Thoracic aorta (tissue), 2 donors: Measurements from ENCODE around the gene MSI2. TPM values are rescaled to one million over a fixed set of nuclear protein-coding genes. Genes with fewer than 3 reads are reported as not detected.
"Not testable (repeated sequence)": the region's sequence is repeated elsewhere in the genome, so short reads cannot be mapped to it uniquely, and the experiment has no call there.

ENCODE experiments used
- ATAC-seq: fragments of 150-250 bp; one replicate; pipeline ENCODE4 v1.8.0; 2017; ENCODE audit warnings: low read depth; ENCODE audit not compliant: insufficient number of reproducible peaks, low FRiP score
- DNase-seq: peaks from one replicate; pipeline ENCODE4 v3.0.0-alpha.2; 2020; ENCODE audit warnings: low spot score
- H3K27ac ChIP-seq, 2 donors: fragments of 200-600 bp; sonication (generic); 1 replicate in 1 of 2; 2 replicates in 1 of 2; pipeline ENCODE4 v1.5.1; 2016; ENCODE audit warnings: mild to moderate bottlenecking in 2 of 2, moderate library complexity in 2 of 2
- H3K27me3 ChIP-seq: fragments of 200-600 bp; sonication (generic); replicated peaks from 2 replicates; pipeline ENCODE4 v1.6.0; 2016; ENCODE audit warnings: mild to moderate bottlenecking; ENCODE audit not compliant: insufficient read depth
- H3K36me3 ChIP-seq: fragments of 200-600 bp; sonication (generic); one replicate; pipeline ENCODE4 v1.5.1; 2016
- H3K4me1 ChIP-seq, 2 donors: fragments of 200-600 bp; sonication (generic); 1 replicate in 1 of 2; 2 replicates in 1 of 2; pipeline versions ENCODE4 v1.5.1 to v1.6.0; 2016; ENCODE audit warnings: low read depth in 2 of 2, mild to moderate bottlenecking in 1 of 2; ENCODE audit not compliant: control insufficient read depth in 1 of 2
- H3K4me3 ChIP-seq: fragments of 200-600 bp; sonication (generic); 2 replicates; pipeline ENCODE4 v1.5.1; 2016; ENCODE audit warnings: mild to moderate bottlenecking
- H3K9me3 ChIP-seq: fragments of 200-600 bp; sonication (generic); 2 replicates; pipeline ENCODE4 v1.5.1; 2016
- CTCF ChIP-seq: fragments of 200-600 bp; sonication (generic); IDR thresholded peaks from one replicate; pipeline ENCODE4 v1.5.1; 2019; ENCODE audit warnings: antibody characterized with exemption
- total RNA-seq, 2 donors: library from RNA; depleted of rRNA; stranded (reverse); fragments of >200 nt; gene quantifications; one replicate each; pipeline versions ENCODE4 v1.1.0 to v1.2.3, GENCODE V29; 2016

The MSI2 gene
- total RNA-seq, 2 donors from 2014 or later, result 32.1 to 46.2 TPM

DNA sequence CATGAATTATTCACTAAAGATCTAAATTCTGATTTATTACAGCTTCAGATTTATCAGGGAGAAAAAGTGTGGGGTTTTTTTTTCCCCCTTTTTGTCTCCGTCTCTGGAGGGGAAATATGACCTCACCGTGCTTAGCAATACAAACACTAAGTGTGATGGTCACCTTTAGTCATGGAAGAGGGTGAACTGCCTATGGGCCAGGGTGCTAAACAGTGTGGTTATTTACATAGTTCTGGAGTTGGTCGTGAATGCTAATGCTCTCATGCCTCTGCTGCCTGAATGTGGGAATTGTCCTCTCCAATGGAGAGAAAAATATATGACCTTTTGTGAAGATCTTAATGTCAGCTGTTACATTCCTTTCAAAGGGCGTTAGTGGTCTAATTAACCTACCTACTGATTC, 44.8 kb upstream of the MSI2 start:
- no peak for DNase-seq
- peaks cover 0 to 29% of the 10 kb centered on the region in 2 donors for H3K4me1 ChIP-seq
- peak overlapping the region; percentile 2 to 39 for H3K27ac ChIP-seq
- no peak for TF ChIP-seq CTCF
- no peak overlapping the region for H3K4me3 ChIP-seq
- no peaks in the 10 kb centered on the region for H3K27me3 ChIP-seq
- no peaks in the 10 kb centered on the region for H3K36me3 ChIP-seq
- ATAC-seq, result no peak
- H3K9me3 ChIP-seq, result no peaks in the 10 kb centered on the region

DNA sequence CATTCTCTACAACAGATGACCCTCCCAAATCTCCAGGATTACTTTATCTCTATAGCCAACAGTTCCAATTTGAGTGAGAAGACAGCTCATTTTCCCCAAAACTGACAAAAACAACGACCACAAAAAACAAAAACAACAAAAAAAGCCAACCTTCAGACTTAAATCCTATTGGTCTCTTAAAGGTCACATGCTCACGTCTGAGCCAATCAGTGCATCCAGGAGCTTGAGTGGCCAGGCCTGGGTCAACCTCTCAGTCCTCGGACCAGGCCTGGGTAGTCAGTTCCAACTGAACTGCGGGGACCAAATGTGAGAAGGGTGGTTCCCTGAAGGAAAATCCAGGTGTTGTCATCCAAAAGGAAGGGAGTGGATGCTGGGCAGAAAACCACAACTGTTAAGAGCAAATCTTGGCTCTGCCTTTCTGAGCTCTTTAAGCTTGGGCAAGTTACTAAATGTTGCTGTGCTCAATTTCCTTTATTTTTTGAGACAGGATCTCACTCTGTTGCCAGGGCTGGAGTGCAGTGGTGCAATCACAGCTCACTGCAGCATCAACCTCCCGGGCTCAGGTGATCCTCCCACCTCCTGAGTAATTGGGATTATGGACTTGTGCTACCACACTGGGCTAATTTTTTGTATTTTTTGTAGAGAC, 43.0 kb upstream of the MSI2 start:
- TF ChIP-seq CTCF, result no peak
- no peaks in the 10 kb centered on the region for H3K9me3 ChIP-seq
- peak overlapping the region in 1 of 2 donors; percentile 24 for H3K27ac ChIP-seq
- no peaks in the 10 kb centered on the region for H3K36me3 ChIP-seq
- no peaks in the 10 kb centered on the region for H3K27me3 ChIP-seq
- peaks cover 0 to 29% of the 10 kb centered on the region in 2 donors for H3K4me1 ChIP-seq
- DNase-seq (no peak), ATAC-seq (no peak)
- no peak overlapping the region for H3K4me3 ChIP-seq

DNA sequence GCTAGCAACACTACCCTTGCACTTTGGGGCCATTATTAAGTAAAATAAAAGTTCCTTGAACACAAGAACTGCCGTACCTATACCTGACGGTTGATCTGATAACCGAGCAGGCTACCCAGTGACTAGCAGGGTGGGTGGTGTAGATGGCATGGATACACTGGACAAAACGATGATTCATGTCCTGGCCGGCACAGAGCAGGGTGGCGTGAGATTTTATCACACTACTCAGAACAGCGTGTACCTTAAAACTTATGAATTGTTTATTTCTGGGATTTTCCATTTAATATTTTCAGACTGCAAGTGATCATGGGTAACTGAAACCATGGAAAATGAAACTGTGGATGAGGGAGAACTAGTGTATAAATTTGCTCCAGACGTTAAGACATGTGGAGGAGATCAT, 41.0 kb upstream of the MSI2 start:
- no peaks in the 10 kb centered on the region for H3K9me3 ChIP-seq
- peaks cover 0 to 29% of the 10 kb centered on the region in 2 donors for H3K4me1 ChIP-seq
- DNase-seq, result no peak
- no peaks in the 10 kb centered on the region for H3K27me3 ChIP-seq
- H3K4me3 ChIP-seq, result no peak overlapping the region
- peak overlapping the region; percentile 53 to 62 for H3K27ac ChIP-seq
- no peaks in the 10 kb centered on the region for H3K36me3 ChIP-seq
- TF ChIP-seq CTCF, result no peak
- peak; percentile 72 for ATAC-seq

GRCh38 chr17:57221366-57222350, 34.7 kb upstream of the MSI2 start:
- Histone ChIP-seq H3K9me3 (peaks cover 6% of the 10 kb centered on the region), H3K4me3 (no peak overlapping the region), H3K36me3 (no peaks in the 10 kb centered on the region), H3K27ac (no peak overlapping the region), H3K27me3 (no peaks in the 10 kb centered on the region), H3K4me1 (no peaks in the 10 kb centered on the region)
- no peak for ATAC-seq
- no peak for DNase-seq
- TF ChIP-seq CTCF, result no peak

GRCh38 chr17:57222422-57222821, 33.9 kb upstream of the MSI2 start:
- H3K27me3 ChIP-seq, H3K36me3 ChIP-seq, H3K4me3 ChIP-seq, H3K9me3 ChIP-seq, H3K4me1 ChIP-seq, H3K27ac ChIP-seq, ATAC-seq, DNase-seq: not testable (repeated sequence)
